ENCODE measurements around the gene PIGN.

GRCh38 chr18:62048279-62048678 is 138.6 kb downstream of the PIGN start:
- TF ChIP-seq CTCF (IDR thresholded peaks at IDR 0.05), result no peak
- TF ChIP-seq POLR2A (IDR thresholded peaks at IDR 0.05), result no peak
